DND-41 (cell line): ENCODE measurements around the gene RHOD.

Source experiments
- EZH2 ChIP-seq: IDR thresholded peaks from 3 replicates; pipeline ENCODE4 v1.6.1; 2012; ENCODE audit warnings: borderline replicate concordance, low read depth, mild to moderate bottlenecking, moderate library complexity, low read length, inconsistent platforms; ENCODE audit not compliant: severe bottlenecking
- TF ChIP-seq, protein P1 (sequence below): IDR thresholded peaks from 2 replicates; pipeline ENCODE4 v1.5.1; 2012; ENCODE audit warnings: borderline replicate concordance, low read length, moderate library complexity, mild to moderate bottlenecking; ENCODE audit not compliant: poor library complexity, severe bottlenecking; ENCODE audit errors: extremely low read depth

GRCh38 chr11:67054346-67054835 lies 2.3 kb upstream of the RHOD start:
- TF ChIP-seq EZH2: no peak
- TF ChIP-seq, protein P1, sequence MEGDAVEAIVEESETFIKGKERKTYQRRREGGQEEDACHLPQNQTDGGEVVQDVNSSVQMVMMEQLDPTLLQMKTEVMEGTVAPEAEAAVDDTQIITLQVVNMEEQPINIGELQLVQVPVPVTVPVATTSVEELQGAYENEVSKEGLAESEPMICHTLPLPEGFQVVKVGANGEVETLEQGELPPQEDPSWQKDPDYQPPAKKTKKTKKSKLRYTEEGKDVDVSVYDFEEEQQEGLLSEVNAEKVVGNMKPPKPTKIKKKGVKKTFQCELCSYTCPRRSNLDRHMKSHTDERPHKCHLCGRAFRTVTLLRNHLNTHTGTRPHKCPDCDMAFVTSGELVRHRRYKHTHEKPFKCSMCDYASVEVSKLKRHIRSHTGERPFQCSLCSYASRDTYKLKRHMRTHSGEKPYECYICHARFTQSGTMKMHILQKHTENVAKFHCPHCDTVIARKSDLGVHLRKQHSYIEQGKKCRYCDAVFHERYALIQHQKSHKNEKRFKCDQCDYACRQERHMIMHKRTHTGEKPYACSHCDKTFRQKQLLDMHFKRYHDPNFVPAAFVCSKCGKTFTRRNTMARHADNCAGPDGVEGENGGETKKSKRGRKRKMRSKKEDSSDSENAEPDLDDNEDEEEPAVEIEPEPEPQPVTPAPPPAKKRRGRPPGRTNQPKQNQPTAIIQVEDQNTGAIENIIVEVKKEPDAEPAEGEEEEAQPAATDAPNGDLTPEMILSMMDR: no peak
